ENCODE data around the gene WWOX. TPM values are rescaled to one million over a fixed set of nuclear protein-coding genes. Genes with fewer than 3 reads are reported as not detected.
A peak's percentile ranks its signal among the peaks of the same experiment; 100 is the strongest.

The WWOX gene
- total and polyA plus RNA-seq, 4 donors, result 5.4 to 61.5 (median 18.4) TPM

GRCh38 chr16:78244131-78244895 is 144.9 kb downstream of the WWOX start:
- H3K27ac ChIP-seq (ENCODE audit: low read depth in 1 of 2, low read length in 1 of 2), result no peak overlapping the region
- H3K9me3 ChIP-seq (ENCODE audit: control insufficient read depth in 4 of 4, insufficient read depth in 3 of 4, low read length in 3 of 4), result no peaks in the 10 kb centered on the region
- no peak overlapping the region for H3K9ac ChIP-seq (ENCODE audit: insufficient read depth in 1 of 2, low read length in 2 of 2)
- no peak for DNase-seq
- WGBS, 2 donors, result 81 to 86% methylated on average over 9 of the region's 9 CpGs
- no peak overlapping the region for H3K4me3 ChIP-seq
- H3K27me3 ChIP-seq (ENCODE audit: control insufficient read depth in 3 of 3, insufficient read depth in 3 of 3, low read length in 2 of 3), result no peaks in the 10 kb centered on the region
- no peak for TF ChIP-seq CTCF (IDR thresholded peaks at IDR 0.05; ENCODE audit: control extremely low read depth, extremely low read depth)
- no peaks in the 10 kb centered on the region for H3K36me3 ChIP-seq (ENCODE audit: control insufficient read depth in 4 of 4, insufficient read depth in 4 of 4, low read length in 4 of 4)
- peaks cover 0 to 49% (median 27%) of the 10 kb centered on the region in 5 donors for H3K4me1 ChIP-seq (ENCODE audit: control insufficient read depth in 5 of 5, insufficient read depth in 5 of 5, low read length in 5 of 5)
- ATAC-seq (ENCODE audit: insufficient read depth, low FRiP score), result no peak

GRCh38 chr16:78246559-78246958 is 147.1 kb downstream of the WWOX start:
- no peaks in the 10 kb centered on the region for H3K27me3 ChIP-seq (ENCODE audit: control insufficient read depth in 3 of 3, insufficient read depth in 3 of 3, low read length in 2 of 3)
- peaks cover 0 to 41% (median 13%) of the 10 kb centered on the region in 5 donors for H3K4me1 ChIP-seq (ENCODE audit: control insufficient read depth in 5 of 5, insufficient read depth in 5 of 5, low read length in 5 of 5)
- 39 to 59% methylated on average over 9 of the region's 9 CpGs for WGBS, 2 donors
- no peaks in the 10 kb centered on the region for H3K36me3 ChIP-seq (ENCODE audit: control insufficient read depth in 4 of 4, insufficient read depth in 4 of 4, low read length in 4 of 4)
- no peak for TF ChIP-seq CTCF (IDR thresholded peaks at IDR 0.05; ENCODE audit: control extremely low read depth, extremely low read depth)
- ATAC-seq (ENCODE audit: insufficient read depth, low FRiP score), result no peak
- no peaks in the 10 kb centered on the region for H3K9me3 ChIP-seq (ENCODE audit: control insufficient read depth in 4 of 4, insufficient read depth in 3 of 4, low read length in 3 of 4)
- DNase-seq, result no peak
- no peak overlapping the region for H3K9ac ChIP-seq (ENCODE audit: insufficient read depth in 1 of 2, low read length in 2 of 2)
- no peak overlapping the region for H3K27ac ChIP-seq (ENCODE audit: low read depth in 1 of 2, low read length in 1 of 2)
- no peak overlapping the region for H3K4me3 ChIP-seq

- 72 to 80% methylated on average over 13 of the region's 13 CpGs for WGBS, 2 donors
- H3K9ac ChIP-seq (ENCODE audit: insufficient read depth in 1 of 2, low read length in 2 of 2), result no peak overlapping the region
- peak; percentile 27 to 46 (median 33) for DNase-seq
- TF ChIP-seq CTCF (IDR thresholded peaks at IDR 0.05; ENCODE audit: control extremely low read depth, extremely low read depth), result no peak
- H3K36me3 ChIP-seq (ENCODE audit: control insufficient read depth in 4 of 4, insufficient read depth in 4 of 4, low read length in 4 of 4), result peaks cover 0 to 2% (median 0%) of the 10 kb centered on the region in 4 donors
- H3K4me3 ChIP-seq, result no peak overlapping the region
- H3K27me3 ChIP-seq (ENCODE audit: control insufficient read depth in 3 of 3, insufficient read depth in 3 of 3, low read length in 2 of 3), result no peaks in the 10 kb centered on the region
- H3K4me1 ChIP-seq (ENCODE audit: control insufficient read depth in 5 of 5, insufficient read depth in 5 of 5, low read length in 5 of 5), result peaks cover 0 to 34% (median 10%) of the 10 kb centered on the region in 5 donors
- no peaks in the 10 kb centered on the region for H3K9me3 ChIP-seq (ENCODE audit: control insufficient read depth in 4 of 4, insufficient read depth in 3 of 4, low read length in 3 of 4)
- H3K27ac ChIP-seq (ENCODE audit: low read depth in 1 of 2, low read length in 1 of 2), result no peak overlapping the region
- ATAC-seq (ENCODE audit: insufficient read depth, low FRiP score), result peak; percentile 70
These were observed 149.6 kb downstream of the WWOX start for GRCh38 chr16:78249056-78249455.
